ENCODE measurements around the gene RPL27A.

GRCh38 chr11:8722809-8723208, 40.2 kb downstream of the RPL27A start:
- TF ChIP-seq, protein P1, sequence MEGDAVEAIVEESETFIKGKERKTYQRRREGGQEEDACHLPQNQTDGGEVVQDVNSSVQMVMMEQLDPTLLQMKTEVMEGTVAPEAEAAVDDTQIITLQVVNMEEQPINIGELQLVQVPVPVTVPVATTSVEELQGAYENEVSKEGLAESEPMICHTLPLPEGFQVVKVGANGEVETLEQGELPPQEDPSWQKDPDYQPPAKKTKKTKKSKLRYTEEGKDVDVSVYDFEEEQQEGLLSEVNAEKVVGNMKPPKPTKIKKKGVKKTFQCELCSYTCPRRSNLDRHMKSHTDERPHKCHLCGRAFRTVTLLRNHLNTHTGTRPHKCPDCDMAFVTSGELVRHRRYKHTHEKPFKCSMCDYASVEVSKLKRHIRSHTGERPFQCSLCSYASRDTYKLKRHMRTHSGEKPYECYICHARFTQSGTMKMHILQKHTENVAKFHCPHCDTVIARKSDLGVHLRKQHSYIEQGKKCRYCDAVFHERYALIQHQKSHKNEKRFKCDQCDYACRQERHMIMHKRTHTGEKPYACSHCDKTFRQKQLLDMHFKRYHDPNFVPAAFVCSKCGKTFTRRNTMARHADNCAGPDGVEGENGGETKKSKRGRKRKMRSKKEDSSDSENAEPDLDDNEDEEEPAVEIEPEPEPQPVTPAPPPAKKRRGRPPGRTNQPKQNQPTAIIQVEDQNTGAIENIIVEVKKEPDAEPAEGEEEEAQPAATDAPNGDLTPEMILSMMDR (IDR thresholded peaks at IDR 0.05), result no peak
- TF ChIP-seq EZH2 (IDR thresholded peaks at IDR 0.05) (no peak), EZH2phosphoT487 (IDR thresholded peaks at IDR 0.05) (no peak)

Measured in neural progenitor cell (in vitro differentiated cells).